SK-N-SH (cell line): ENCODE measurements around the gene SLC24A4. TPM values are rescaled to one million over a fixed set of nuclear protein-coding genes. Genes with fewer than 3 reads are reported as not detected.

Experiments used
- CTCF ChIA-PET: fragments of 300-600, 350-600 bp; formaldehyde crosslinking; extraction: SDS; loops from one replicate; lab custom pipeline; 2021; lab: Yijun Ruan, JAX
- POLR2A ChIA-PET: fragments of 350-600 bp; sonication (Branson Sonifier 250); formaldehyde crosslinking; extraction: SDS; loops from one replicate; lab custom pipeline; 2020; ENCODE audit warnings: antibody characterized with exemption, inconsistent platforms; lab: Yijun Ruan, JAX
- DNase-seq: peaks from one replicate; pipeline ENCODE4 v3.0.0; 2012
- H2AFZ ChIP-seq: fragments of 200-600 bp; sonication (generic); 2 replicates; pipeline ENCODE4 v1.8.1; 2016; ENCODE audit warnings: antibody characterized with exemption, mild to moderate bottlenecking, low read depth
- H3F3A ChIP-seq: fragments of 200-600 bp; sonication (generic); replicated peaks from 2 replicates; pipeline ENCODE3; 2016; ENCODE audit warnings: antibody characterized with exemption, mild to moderate bottlenecking; ENCODE audit not compliant: insufficient read depth
- H3K27ac ChIP-seq, 2 experiments: fragments of 200-500 bp in 1 of 2; fragments of 200-600 bp in 1 of 2; sonication (Bioruptor generic) in 1 of 2; sonication (generic), shearing (Covaris generic) in 1 of 2; 2 replicates each; pipeline versions ENCODE4 v1.5.1 to v1.6.1; 2014 to 2016; ENCODE audit warnings: low read depth in 2 of 2, inconsistent platforms in 1 of 2, low read length in 1 of 2, mild to moderate bottlenecking in 1 of 2, mixed read lengths in 1 of 2
- H3K27me3 ChIP-seq: fragments of 200-600 bp; sonication (generic), shearing (Covaris generic); 2 replicates; pipeline ENCODE4 v1.6.1; 2016; ENCODE audit warnings: mixed run types; ENCODE audit not compliant: insufficient read depth
- H3K36me3 ChIP-seq, 2 experiments: fragments of 200-500 bp in 1 of 2; fragments of 200-600 bp in 1 of 2; sonication (Bioruptor generic) in 1 of 2; sonication (generic) in 1 of 2; replicated peaks in 1 of 2; 2 replicates each; pipeline versions ENCODE3 to v1.5.1; 2014 to 2016; ENCODE audit warnings: low read length in 1 of 2, mild to moderate bottlenecking in 1 of 2; ENCODE audit not compliant: insufficient read depth in 2 of 2, control insufficient read depth in 1 of 2
- H3K4me1 ChIP-seq, 2 experiments: fragments of 200-500 bp in 1 of 2; fragments of 200-600 bp in 1 of 2; sonication (Bioruptor generic) in 1 of 2; sonication (generic), shearing (Covaris generic) in 1 of 2; 2 replicates each; pipeline versions ENCODE4 v1.5.1 to v1.6.1; 2014 to 2016; ENCODE audit warnings: low read depth in 1 of 2, low read length in 1 of 2, mixed run types in 1 of 2; ENCODE audit not compliant: insufficient read depth in 2 of 2, control insufficient read depth in 1 of 2
- H3K4me2 ChIP-seq: fragments of 200-600 bp; sonication (generic), shearing (Covaris generic); 2 replicates; pipeline ENCODE4 v1.6.1; 2017; ENCODE audit warnings: mixed run types
- H3K4me3 ChIP-seq, 2 experiments: fragments of 200-500 bp in 1 of 2; fragments of 200-600 bp in 1 of 2; sonication (Bioruptor generic) in 1 of 2; sonication (generic), shearing (Covaris generic) in 1 of 2; 2 replicates each; pipeline versions ENCODE4 v1.5.1 to v1.8.1; 2014 to 2016; ENCODE audit warnings: low read depth in 2 of 2, inconsistent platforms in 1 of 2, low read length in 1 of 2, mild to moderate bottlenecking in 1 of 2, mixed read lengths in 1 of 2, moderate library complexity in 1 of 2
- H3K79me2 ChIP-seq: fragments of 200-600 bp; sonication (generic); 2 replicates; pipeline ENCODE4 v1.8.1; 2017; ENCODE audit warnings: mild to moderate bottlenecking; ENCODE audit not compliant: insufficient read depth
- H3K9ac ChIP-seq: fragments of 200-600 bp; sonication (generic); 2 replicates; pipeline ENCODE4 v1.6.1; 2017; ENCODE audit warnings: mixed run types
- H3K9me2 ChIP-seq: fragments of 200-600 bp; sonication (generic); 2 replicates; pipeline ENCODE4 v1.6.1; 2017; ENCODE audit warnings: mixed run types
- H3K9me3 ChIP-seq: fragments of 200-600 bp; sonication (generic); 2 replicates; pipeline ENCODE4 v1.6.1; 2017; ENCODE audit warnings: mixed run types, mild to moderate bottlenecking, moderate library complexity
- H4K20me1 ChIP-seq: fragments of 200-600 bp; sonication (generic); 2 replicates; pipeline ENCODE4 v1.6.1; 2017; ENCODE audit warnings: mild to moderate bottlenecking, mixed run types; ENCODE audit not compliant: insufficient read depth
- ELF1 ChIP-seq: IDR thresholded peaks from 2 replicates; pipeline ENCODE4 v1.4.0; 2012
- EP300 ChIP-seq, 2 experiments: IDR thresholded peaks; 2 replicates each; pipeline versions ENCODE4 v1.4.0 to v1.6.1; 2012; ENCODE audit warnings: borderline replicate concordance in 1 of 2, low read depth in 1 of 2, low read length in 1 of 2
- FOSL2 ChIP-seq: IDR thresholded peaks from 2 replicates; pipeline ENCODE4 v1.4.0; 2012; ENCODE audit warnings: low read depth, mild to moderate bottlenecking, moderate library complexity, borderline replicate concordance
- FOXJ3 ChIP-seq: sonication (generic); formaldehyde crosslinking; IDR thresholded peaks from 2 replicates; pipeline ENCODE4 v1.5.1; 2020; ENCODE audit warnings: mild to moderate bottlenecking, missing genetic modification reagents
- FOXM1 ChIP-seq: IDR thresholded peaks from 2 replicates; pipeline ENCODE4 v1.4.0; 2012; ENCODE audit warnings: low read depth, mild to moderate bottlenecking
- GABPA ChIP-seq: IDR thresholded peaks from 2 replicates; pipeline ENCODE4 v1.4.0; 2012; ENCODE audit warnings: low read depth, mild to moderate bottlenecking
- GATA2 ChIP-seq: sonication (generic); formaldehyde crosslinking; IDR thresholded peaks from 2 replicates; pipeline ENCODE4 v1.5.0; 2020; ENCODE audit warnings: mild to moderate bottlenecking, missing genetic modification reagents
- MEF2A ChIP-seq: IDR thresholded peaks from 2 replicates; pipeline ENCODE4 v1.4.0; 2012; ENCODE audit warnings: low read depth, borderline replicate concordance
- NFIC ChIP-seq: IDR thresholded peaks from 2 replicates; pipeline ENCODE4 v1.4.0; 2012; ENCODE audit warnings: borderline replicate concordance
- NRF1 ChIP-seq: IDR thresholded peaks from 2 replicates; pipeline ENCODE4 v1.6.1; 2012; ENCODE audit warnings: low read depth, mild to moderate bottlenecking, low read length
- PBX3 ChIP-seq: IDR thresholded peaks from 2 replicates; pipeline ENCODE4; 2012
- POLR2AphosphoS5 ChIP-seq: IDR thresholded peaks from 2 replicates; pipeline ENCODE4 v1.6.1; 2012; ENCODE audit warnings: low read depth, low read length
- RFX5 ChIP-seq: IDR thresholded peaks from 2 replicates; pipeline ENCODE4 v1.6.1; 2012; ENCODE audit warnings: mild to moderate bottlenecking, improper control_type of control experiment, low read length
- RXRA ChIP-seq: IDR thresholded peaks from 2 replicates; pipeline ENCODE4 v1.4.0; 2012; ENCODE audit warnings: low read depth, mild to moderate bottlenecking, borderline replicate concordance
- TCF12 ChIP-seq: IDR thresholded peaks from 2 replicates; pipeline ENCODE4 v1.4.0; 2012
- TEAD4 ChIP-seq: IDR thresholded peaks from 2 replicates; pipeline ENCODE4 v1.4.0; 2012; ENCODE audit warnings: mild to moderate bottlenecking, borderline replicate concordance; ENCODE audit not compliant: insufficient read depth
- USF1 ChIP-seq: IDR thresholded peaks from 2 replicates; pipeline ENCODE4 v1.4.0; 2012; ENCODE audit warnings: low read depth, borderline replicate concordance
- WGBS: methylation state at CpG from one replicate; pipeline ENCODE4 v1.1.6; 2017; ENCODE audit warnings: low lambda C conversion rate; 5-methylcytosine and 5-hydroxymethylcytosine counted together
- polyA plus RNA-seq, 3 experiments: library from polyadenylated mRNA; depleted of rRNA; stranded (reverse); fragments of >200 nt; gene quantifications; 2 replicates each; pipeline ENCODE4 v1.2.3, GENCODE V29; 2012
- TF ChIP-seq, protein P1 (sequence below): fragments of 150-350 bp; IDR thresholded peaks from 2 replicates; pipeline ENCODE4 v1.6.1; 2017; ENCODE audit warnings: antibody characterized with exemption, low read length, low read depth, borderline replicate concordance
- TF ChIP-seq, protein P2 (sequence below): IDR thresholded peaks from 2 replicates; pipeline ENCODE4 v1.6.1; 2012; ENCODE audit warnings: mild to moderate bottlenecking, low read depth, low read length, moderate library complexity
- TF ChIP-seq, protein P3 (sequence below): IDR thresholded peaks from 2 replicates; pipeline ENCODE4 v1.4.0; 2012; ENCODE audit warnings: low read depth

The SLC24A4 gene
- polyA plus RNA-seq, 1 of the 3 experiments (the other 2 are of a cell fraction): 0.07 TPM

DNA sequence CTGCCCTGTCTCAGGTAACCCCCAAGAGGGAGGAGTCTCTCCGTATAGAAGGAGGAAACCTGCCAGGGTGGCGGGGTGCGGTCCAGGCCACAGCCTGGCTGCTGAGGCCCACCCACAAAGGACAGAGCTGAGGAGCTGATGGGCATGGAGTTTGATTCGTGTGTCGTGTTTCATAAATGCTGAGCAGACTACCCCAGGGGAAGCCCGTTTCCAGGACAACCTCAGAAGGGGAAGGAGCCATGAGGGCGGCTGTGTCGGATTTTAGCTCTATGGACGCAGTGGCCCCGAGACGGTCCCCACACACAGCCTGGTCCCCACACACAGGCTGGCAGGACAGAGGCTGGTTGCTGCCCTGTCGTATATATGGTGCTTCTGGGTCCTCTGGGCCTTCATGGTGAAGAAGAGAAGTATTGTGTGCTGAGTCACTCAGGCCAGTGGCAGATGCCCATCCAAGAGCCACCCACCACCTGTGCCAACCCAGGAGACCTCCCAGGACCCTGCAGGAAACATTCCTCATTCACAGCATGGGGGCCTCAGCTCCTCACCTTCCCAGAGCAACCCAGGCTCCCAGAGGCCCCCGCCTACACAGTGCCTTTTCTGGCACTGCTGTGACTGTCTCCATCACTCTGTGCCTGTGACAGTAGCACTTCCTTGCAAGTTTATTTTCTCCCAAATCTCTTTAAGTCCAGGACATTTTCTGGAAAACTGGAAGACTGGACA, 127.5 kb downstream of the SLC24A4 start:
- Histone ChIP-seq H3K9ac (no peak overlapping the region), H3K9me2 (no peaks in the 10 kb centered on the region), H3K27ac (no peak overlapping the region), H2AFZ (no peak overlapping the region), H3K79me2 (no peaks in the 10 kb centered on the region), H3K27me3 (no peaks in the 10 kb centered on the region), H3K4me2 (no peak overlapping the region), H3F3A (no peaks in the 10 kb centered on the region), H4K20me1 (no peaks in the 10 kb centered on the region), H3K4me3 (no peak overlapping the region), H3K9me3 (no peaks in the 10 kb centered on the region), H3K4me1 (no peaks in the 10 kb centered on the region), H3K36me3 (no peaks in the 10 kb centered on the region)
- no peak for DNase-seq
- ChIA-PET POLR2A (no interaction called here), CTCF (no interaction called here)
- 87% methylated on average over 12 of the region's 13 CpGs for WGBS
- TF ChIP-seq EP300 (IDR thresholded peaks at IDR 0.05; ENCODE audit: borderline replicate concordance in 1 of 2, low read depth in 1 of 2, low read length in 1 of 2): no peak
- TF ChIP-seq, protein P1, sequence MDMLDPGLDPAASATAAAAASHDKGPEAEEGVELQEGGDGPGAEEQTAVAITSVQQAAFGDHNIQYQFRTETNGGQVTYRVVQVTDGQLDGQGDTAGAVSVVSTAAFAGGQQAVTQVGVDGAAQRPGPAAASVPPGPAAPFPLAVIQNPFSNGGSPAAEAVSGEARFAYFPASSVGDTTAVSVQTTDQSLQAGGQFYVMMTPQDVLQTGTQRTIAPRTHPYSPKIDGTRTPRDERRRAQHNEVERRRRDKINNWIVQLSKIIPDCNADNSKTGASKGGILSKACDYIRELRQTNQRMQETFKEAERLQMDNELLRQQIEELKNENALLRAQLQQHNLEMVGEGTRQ: no peak
- no peak for TF ChIP-seq FOXJ3 (CRISPR knock-in tag)
- TF ChIP-seq TEAD4: no peak
- no peak for TF ChIP-seq PBX3
- TF ChIP-seq MEF2A: no peak
- no peak for TF ChIP-seq TCF12
- TF ChIP-seq, protein P2, sequence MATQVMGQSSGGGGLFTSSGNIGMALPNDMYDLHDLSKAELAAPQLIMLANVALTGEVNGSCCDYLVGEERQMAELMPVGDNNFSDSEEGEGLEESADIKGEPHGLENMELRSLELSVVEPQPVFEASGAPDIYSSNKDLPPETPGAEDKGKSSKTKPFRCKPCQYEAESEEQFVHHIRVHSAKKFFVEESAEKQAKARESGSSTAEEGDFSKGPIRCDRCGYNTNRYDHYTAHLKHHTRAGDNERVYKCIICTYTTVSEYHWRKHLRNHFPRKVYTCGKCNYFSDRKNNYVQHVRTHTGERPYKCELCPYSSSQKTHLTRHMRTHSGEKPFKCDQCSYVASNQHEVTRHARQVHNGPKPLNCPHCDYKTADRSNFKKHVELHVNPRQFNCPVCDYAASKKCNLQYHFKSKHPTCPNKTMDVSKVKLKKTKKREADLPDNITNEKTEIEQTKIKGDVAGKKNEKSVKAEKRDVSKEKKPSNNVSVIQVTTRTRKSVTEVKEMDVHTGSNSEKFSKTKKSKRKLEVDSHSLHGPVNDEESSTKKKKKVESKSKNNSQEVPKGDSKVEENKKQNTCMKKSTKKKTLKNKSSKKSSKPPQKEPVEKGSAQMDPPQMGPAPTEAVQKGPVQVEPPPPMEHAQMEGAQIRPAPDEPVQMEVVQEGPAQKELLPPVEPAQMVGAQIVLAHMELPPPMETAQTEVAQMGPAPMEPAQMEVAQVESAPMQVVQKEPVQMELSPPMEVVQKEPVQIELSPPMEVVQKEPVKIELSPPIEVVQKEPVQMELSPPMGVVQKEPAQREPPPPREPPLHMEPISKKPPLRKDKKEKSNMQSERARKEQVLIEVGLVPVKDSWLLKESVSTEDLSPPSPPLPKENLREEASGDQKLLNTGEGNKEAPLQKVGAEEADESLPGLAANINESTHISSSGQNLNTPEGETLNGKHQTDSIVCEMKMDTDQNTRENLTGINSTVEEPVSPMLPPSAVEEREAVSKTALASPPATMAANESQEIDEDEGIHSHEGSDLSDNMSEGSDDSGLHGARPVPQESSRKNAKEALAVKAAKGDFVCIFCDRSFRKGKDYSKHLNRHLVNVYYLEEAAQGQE: no peak
- no peak for TF ChIP-seq FOXM1
- TF ChIP-seq GABPA: no peak
- TF ChIP-seq NFIC: no peak

DNA sequence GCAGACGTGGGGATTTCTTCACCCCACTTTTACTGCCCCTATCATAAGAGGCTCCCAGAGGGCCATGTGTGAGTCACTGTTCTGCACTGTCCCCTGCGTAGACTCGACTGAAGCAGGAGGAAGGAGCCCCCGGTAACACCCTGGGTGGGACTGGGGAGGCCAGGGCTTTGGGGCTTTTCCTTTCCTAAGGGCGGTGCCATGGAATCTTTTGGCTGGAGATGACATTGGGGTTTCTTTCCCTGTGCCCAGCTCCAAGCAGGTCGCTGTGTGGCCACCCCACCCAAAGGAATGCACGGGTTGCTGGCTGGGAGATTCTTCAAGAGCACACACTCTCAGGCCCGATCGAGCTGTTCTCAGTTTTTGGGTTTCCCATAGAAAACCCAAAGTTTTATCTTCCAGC, 128.3 kb downstream of the SLC24A4 start:
- no peak for DNase-seq
- no peak overlapping the region for H2AFZ ChIP-seq
- H3K27ac ChIP-seq: no peak overlapping the region
- no peaks in the 10 kb centered on the region for H4K20me1 ChIP-seq
- no peak overlapping the region for H3K9ac ChIP-seq
- no peaks in the 10 kb centered on the region for H3K27me3 ChIP-seq
- WGBS: 63% methylated on average over 8 of the region's 9 CpGs
- POLR2A ChIA-PET: no interaction called here
- H3K36me3 ChIP-seq: no peaks in the 10 kb centered on the region
- H3K4me2 ChIP-seq: no peak overlapping the region
- H3F3A ChIP-seq: no peaks in the 10 kb centered on the region
- H3K4me3 ChIP-seq: no peak overlapping the region
- no peaks in the 10 kb centered on the region for H3K9me2 ChIP-seq
- H3K79me2 ChIP-seq: no peaks in the 10 kb centered on the region
- no peaks in the 10 kb centered on the region for H3K9me3 ChIP-seq
- no peaks in the 10 kb centered on the region for H3K4me1 ChIP-seq
- CTCF ChIA-PET: no interaction called here
- TF ChIP-seq, protein P1: no peak
- TF ChIP-seq GABPA (no peak), USF1 (no peak), ELF1 (no peak), FOXM1 (no peak), FOSL2 (no peak), NRF1 (no peak), RFX5 (no peak), POLR2AphosphoS5 (no peak), EP300 (IDR thresholded peaks at IDR 0.05; ENCODE audit: borderline replicate concordance in 1 of 2, low read depth in 1 of 2, low read length in 1 of 2) (no peak), GATA2 (CRISPR knock-in tag) (no peak), RXRA (no peak), NFIC (no peak)
- TF ChIP-seq, protein P3, sequence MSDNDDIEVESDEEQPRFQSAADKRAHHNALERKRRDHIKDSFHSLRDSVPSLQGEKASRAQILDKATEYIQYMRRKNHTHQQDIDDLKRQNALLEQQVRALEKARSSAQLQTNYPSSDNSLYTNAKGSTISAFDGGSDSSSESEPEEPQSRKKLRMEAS: no peak
